WTC11 (cell line): ENCODE results near the gene RAB34. TPM values are rescaled to one million over a fixed set of nuclear protein-coding genes. Genes with fewer than 3 reads are reported as not detected.

ENCODE experiments used
- ATAC-seq: fragments of 200-7000 bp; cut with Tn5 transposase; 2 replicates; pipeline ENCODE4 v1.10.0; 2021; ENCODE audit warnings: mild to moderate bottlenecking, moderate library complexity
- CTCF ChIA-PET: fragments of 300-600 bp; sonication (Branson Sonifier 250); formaldehyde crosslinking; loops from one replicate; lab custom pipeline; 2021; ENCODE audit warnings: antibody characterized with exemption; lab: Charles Lee
- POLR2A ChIA-PET: fragments of 350-600 bp; sonication (Branson Sonifier 250); formaldehyde crosslinking; loops from one replicate; lab custom pipeline; 2021; ENCODE audit warnings: antibody characterized with exemption; lab: Charles Lee
- DNase-seq: peaks from one replicate; pipeline ENCODE4 v3.0.0; 2021; ENCODE audit warnings: low spot score
- H3K27ac Mint-ChIP-seq: 2 replicates; pipeline ENCODE4 v1.8.0; 2021; ENCODE audit warnings: mixed read lengths
- H3K27me3 Mint-ChIP-seq: 2 replicates; pipeline ENCODE4 v1.8.0; 2021; ENCODE audit warnings: low read depth, mild to moderate bottlenecking, moderate library complexity, mixed read lengths
- H3K36me3 Mint-ChIP-seq: 2 replicates; pipeline ENCODE4 v1.8.0; 2021; ENCODE audit warnings: mixed read lengths
- H3K4me1 Mint-ChIP-seq: 2 replicates; pipeline ENCODE4 v1.8.0; 2022; ENCODE audit warnings: mixed read lengths
- H3K4me3 Mint-ChIP-seq: 2 replicates; pipeline ENCODE4 v1.8.0; 2021; ENCODE audit warnings: mild to moderate bottlenecking, moderate library complexity, mixed read lengths
- H3K9me3 Mint-ChIP-seq: 2 replicates; pipeline ENCODE4 v1.8.0; 2021; ENCODE audit warnings: mixed read lengths
- CREB1 ChIP-seq: sonication (generic); formaldehyde crosslinking; IDR thresholded peaks from 2 replicates; pipeline ENCODE4 v1.8.0; 2023; ENCODE audit warnings: mild to moderate bottlenecking, missing genetic modification reagents
- EMX1 ChIP-seq: fragments of 250-450 bp; sonication (Bioruptor Pico); IDR thresholded peaks from 2 replicates; pipeline ENCODE4 v1.8.0; 2021; ENCODE audit warnings: mild to moderate bottlenecking
- FOXJ3 ChIP-seq: sonication (generic); formaldehyde crosslinking; IDR thresholded peaks from 2 replicates; pipeline ENCODE4 v1.9.0; 2021; ENCODE audit warnings: missing genetic modification reagents, mild to moderate bottlenecking, borderline replicate concordance
- GABPB1 ChIP-seq: sonication (generic); formaldehyde crosslinking; IDR thresholded peaks from 2 replicates; pipeline ENCODE4 v1.8.1; 2023; ENCODE audit warnings: mild to moderate bottlenecking, missing genetic modification reagents
- HMGA2 ChIP-seq: fragments of 250-450 bp; sonication (Bioruptor Pico); IDR thresholded peaks from 2 replicates; pipeline ENCODE4 v1.4.0; 2021; ENCODE audit warnings: mild to moderate bottlenecking, moderate library complexity
- NR1H2 ChIP-seq: sonication (generic); formaldehyde crosslinking; IDR thresholded peaks from 2 replicates; pipeline ENCODE4 v1.9.0; 2021; ENCODE audit warnings: mild to moderate bottlenecking, moderate library complexity, missing genetic modification reagents
- NR3C1 ChIP-seq: sonication (generic); formaldehyde crosslinking; conservative IDR thresholded peaks from 2 replicates; pipeline ENCODE4 v1.8.1; 2023; ENCODE audit warnings: low read depth, mild to moderate bottlenecking, missing genetic modification reagents
- OVOL2 ChIP-seq: fragments of 250-450 bp; sonication (Bioruptor Pico); IDR thresholded peaks from 2 replicates; pipeline ENCODE4 v1.9.0; 2021; ENCODE audit warnings: mild to moderate bottlenecking, borderline replicate concordance
- ZNF232 ChIP-seq: sonication (generic); formaldehyde crosslinking; IDR thresholded peaks from 2 replicates; pipeline ENCODE4 v1.8.0; 2022; ENCODE audit warnings: mild to moderate bottlenecking, missing genetic modification reagents
- ZNF263 ChIP-seq: sonication (generic); formaldehyde crosslinking; IDR thresholded peaks from 2 replicates; pipeline ENCODE4 v1.8.1; 2022; ENCODE audit warnings: low read depth, mild to moderate bottlenecking, moderate library complexity, missing genetic modification reagents
- ZNF671 ChIP-seq: fragments of 250-450 bp; sonication (Bioruptor Pico); IDR thresholded peaks from 2 replicates; pipeline ENCODE4 v1.8.0; 2021; ENCODE audit warnings: mild to moderate bottlenecking
- total RNA-seq: library from RNA; stranded (reverse); gene quantifications from 3 replicates; pipeline ENCODE4 v1.2.3, GENCODE V29; 2021
- TF ChIP-seq, protein P1 (sequence below): sonication (generic); formaldehyde crosslinking; IDR thresholded peaks from 2 replicates; pipeline ENCODE4 v1.8.1; 2022; ENCODE audit warnings: low read depth, mild to moderate bottlenecking, moderate library complexity, missing genetic modification reagents, borderline replicate concordance
- TF ChIP-seq, protein P2 (sequence below): sonication (generic); formaldehyde crosslinking; conservative IDR thresholded peaks from 2 replicates; pipeline ENCODE4 v1.8.1; 2023; ENCODE audit warnings: mild to moderate bottlenecking, low read depth, missing genetic modification reagents, moderate library complexity
- TF ChIP-seq, protein P3 (sequence below): sonication (generic); formaldehyde crosslinking; IDR thresholded peaks from 2 replicates; pipeline ENCODE4 v1.8.1; 2023; ENCODE audit warnings: mild to moderate bottlenecking, missing genetic modification reagents, borderline replicate concordance
- TF ChIP-seq, protein P4 (sequence below): sonication (generic); formaldehyde crosslinking; IDR thresholded peaks from 2 replicates; pipeline ENCODE4 v1.8.0; 2022; ENCODE audit warnings: mild to moderate bottlenecking, missing genetic modification reagents

Gene RAB34
- total RNA-seq, 1 experiment from 2014 or later, result 181 TPM

GRCh38 chr17:28749516-28750177 is 32.0 kb upstream of the RAB34 start:
- H3K36me3 Mint-ChIP-seq, result peaks cover 53% of the 10 kb centered on the region
- ATAC-seq (peak; percentile 0; the same call in 1 of the 2 replicates), DNase-seq (no peak)
- TF ChIP-seq FOXJ3 (no peak), ZNF671 (CRISPR knock-in tag) (0 out of 2 replicates have a peak, but pooled peaks have one; percentile 47)
- POLR2A ChIA-PET, result interaction anchor here (0.6 to 13.5 kb wide), 4 partner anchors 12 to 300 kb away, joined by 3 to 310 read pairs (median 4); partner anchors contain the start of genes BLTP2, NEK8 and TLCD1
- no peak overlapping the region for H3K4me3 Mint-ChIP-seq
- H3K9me3 Mint-ChIP-seq, result no peaks in the 10 kb centered on the region
- CTCF ChIA-PET, result interaction anchor here (0.6 to 13.9 kb wide), 32 partner anchors 7 to 341 kb away, joined by 3 to 541 read pairs (median 4); partner anchors contain the start of genes FAM222B, NEK8, PIGS and PROCA1
- H3K4me1 Mint-ChIP-seq, result peaks cover 47% of the 10 kb centered on the region
- no peaks in the 10 kb centered on the region for H3K27me3 Mint-ChIP-seq
- H3K27ac Mint-ChIP-seq, result no peak overlapping the region; the same call in 1 of the 2 replicates

DNA sequence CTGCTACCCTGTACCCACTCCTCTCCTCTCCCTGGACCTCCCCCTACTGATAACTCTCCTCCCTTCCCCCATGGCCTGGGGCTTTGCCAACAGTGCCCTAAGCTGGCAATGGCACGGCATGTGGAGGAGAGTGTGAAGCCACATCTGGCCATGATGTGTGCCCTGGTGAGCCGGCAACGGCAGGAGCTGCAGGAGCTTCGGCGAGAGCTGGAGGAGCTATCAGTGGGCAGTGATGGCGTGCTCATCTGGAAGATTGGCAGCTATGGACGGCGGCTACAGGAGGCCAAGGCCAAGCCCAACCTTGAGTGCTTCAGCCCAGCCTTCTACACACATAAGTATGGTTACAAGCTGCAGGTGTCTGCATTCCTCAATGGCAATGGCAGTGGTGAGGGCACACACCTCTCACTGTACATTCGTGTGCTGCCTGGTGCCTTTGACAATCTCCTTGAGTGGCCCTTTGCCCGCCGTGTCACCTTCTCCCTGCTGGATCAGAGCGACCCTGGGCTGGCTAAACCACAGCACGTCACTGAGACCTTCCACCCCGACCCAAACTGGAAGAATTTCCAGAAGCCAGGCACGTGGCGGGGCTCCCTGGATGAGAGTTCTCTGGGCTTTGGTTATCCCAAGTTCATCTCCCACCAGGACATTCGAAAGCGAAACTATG is 31.3 kb upstream of the RAB34 start:
- Mint-ChIP-seq H3K36me3 (peaks cover 53% of the 10 kb centered on the region), H3K27ac (peak overlapping the region; percentile 64), H3K4me3 (no peak overlapping the region)
- CTCF ChIA-PET, result interaction anchor here (0.8 to 13.9 kb wide), 6 partner anchors 14 to 150 kb away, joined by 5 to 541 read pairs (median 16); partner anchors contain the start of genes NEK8, RPL23A and TLCD1
- no peak for DNase-seq
- TF ChIP-seq, protein P1, sequence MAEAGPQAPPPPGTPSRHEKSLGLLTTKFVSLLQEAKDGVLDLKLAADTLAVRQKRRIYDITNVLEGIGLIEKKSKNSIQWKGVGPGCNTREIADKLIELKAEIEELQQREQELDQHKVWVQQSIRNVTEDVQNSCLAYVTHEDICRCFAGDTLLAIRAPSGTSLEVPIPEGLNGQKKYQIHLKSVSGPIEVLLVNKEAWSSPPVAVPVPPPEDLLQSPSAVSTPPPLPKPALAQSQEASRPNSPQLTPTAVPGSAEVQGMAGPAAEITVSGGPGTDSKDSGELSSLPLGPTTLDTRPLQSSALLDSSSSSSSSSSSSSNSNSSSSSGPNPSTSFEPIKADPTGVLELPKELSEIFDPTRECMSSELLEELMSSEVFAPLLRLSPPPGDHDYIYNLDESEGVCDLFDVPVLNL (CRISPR knock-in tag), result no peak
- TF ChIP-seq ZNF232 (CRISPR knock-in tag), result no peak
- TF ChIP-seq FOXJ3, result no peak
- TF ChIP-seq NR3C1, result no peak
- TF ChIP-seq, protein P2, sequence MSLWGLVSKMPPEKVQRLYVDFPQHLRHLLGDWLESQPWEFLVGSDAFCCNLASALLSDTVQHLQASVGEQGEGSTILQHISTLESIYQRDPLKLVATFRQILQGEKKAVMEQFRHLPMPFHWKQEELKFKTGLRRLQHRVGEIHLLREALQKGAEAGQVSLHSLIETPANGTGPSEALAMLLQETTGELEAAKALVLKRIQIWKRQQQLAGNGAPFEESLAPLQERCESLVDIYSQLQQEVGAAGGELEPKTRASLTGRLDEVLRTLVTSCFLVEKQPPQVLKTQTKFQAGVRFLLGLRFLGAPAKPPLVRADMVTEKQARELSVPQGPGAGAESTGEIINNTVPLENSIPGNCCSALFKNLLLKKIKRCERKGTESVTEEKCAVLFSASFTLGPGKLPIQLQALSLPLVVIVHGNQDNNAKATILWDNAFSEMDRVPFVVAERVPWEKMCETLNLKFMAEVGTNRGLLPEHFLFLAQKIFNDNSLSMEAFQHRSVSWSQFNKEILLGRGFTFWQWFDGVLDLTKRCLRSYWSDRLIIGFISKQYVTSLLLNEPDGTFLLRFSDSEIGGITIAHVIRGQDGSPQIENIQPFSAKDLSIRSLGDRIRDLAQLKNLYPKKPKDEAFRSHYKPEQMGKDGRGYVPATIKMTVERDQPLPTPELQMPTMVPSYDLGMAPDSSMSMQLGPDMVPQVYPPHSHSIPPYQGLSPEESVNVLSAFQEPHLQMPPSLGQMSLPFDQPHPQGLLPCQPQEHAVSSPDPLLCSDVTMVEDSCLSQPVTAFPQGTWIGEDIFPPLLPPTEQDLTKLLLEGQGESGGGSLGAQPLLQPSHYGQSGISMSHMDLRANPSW, result no peak
- TF ChIP-seq ZNF263 (CRISPR knock-in tag), result no peak
- no peak for TF ChIP-seq EMX1 (CRISPR knock-in tag)
- TF ChIP-seq, protein P3, sequence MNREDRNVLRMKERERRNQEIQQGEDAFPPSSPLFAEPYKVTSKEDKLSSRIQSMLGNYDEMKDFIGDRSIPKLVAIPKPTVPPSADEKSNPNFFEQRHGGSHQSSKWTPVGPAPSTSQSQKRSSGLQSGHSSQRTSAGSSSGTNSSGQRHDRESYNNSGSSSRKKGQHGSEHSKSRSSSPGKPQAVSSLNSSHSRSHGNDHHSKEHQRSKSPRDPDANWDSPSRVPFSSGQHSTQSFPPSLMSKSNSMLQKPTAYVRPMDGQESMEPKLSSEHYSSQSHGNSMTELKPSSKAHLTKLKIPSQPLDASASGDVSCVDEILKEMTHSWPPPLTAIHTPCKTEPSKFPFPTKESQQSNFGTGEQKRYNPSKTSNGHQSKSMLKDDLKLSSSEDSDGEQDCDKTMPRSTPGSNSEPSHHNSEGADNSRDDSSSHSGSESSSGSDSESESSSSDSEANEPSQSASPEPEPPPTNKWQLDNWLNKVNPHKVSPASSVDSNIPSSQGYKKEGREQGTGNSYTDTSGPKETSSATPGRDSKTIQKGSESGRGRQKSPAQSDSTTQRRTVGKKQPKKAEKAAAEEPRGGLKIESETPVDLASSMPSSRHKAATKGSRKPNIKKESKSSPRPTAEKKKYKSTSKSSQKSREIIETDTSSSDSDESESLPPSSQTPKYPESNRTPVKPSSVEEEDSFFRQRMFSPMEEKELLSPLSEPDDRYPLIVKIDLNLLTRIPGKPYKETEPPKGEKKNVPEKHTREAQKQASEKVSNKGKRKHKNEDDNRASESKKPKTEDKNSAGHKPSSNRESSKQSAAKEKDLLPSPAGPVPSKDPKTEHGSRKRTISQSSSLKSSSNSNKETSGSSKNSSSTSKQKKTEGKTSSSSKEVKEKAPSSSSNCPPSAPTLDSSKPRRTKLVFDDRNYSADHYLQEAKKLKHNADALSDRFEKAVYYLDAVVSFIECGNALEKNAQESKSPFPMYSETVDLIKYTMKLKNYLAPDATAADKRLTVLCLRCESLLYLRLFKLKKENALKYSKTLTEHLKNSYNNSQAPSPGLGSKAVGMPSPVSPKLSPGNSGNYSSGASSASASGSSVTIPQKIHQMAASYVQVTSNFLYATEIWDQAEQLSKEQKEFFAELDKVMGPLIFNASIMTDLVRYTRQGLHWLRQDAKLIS (CRISPR knock-in tag), result no peak
- TF ChIP-seq HMGA2 (CRISPR knock-in tag), result no peak
- no peak for TF ChIP-seq CREB1 (CRISPR knock-in tag)
- TF ChIP-seq NR1H2 (CRISPR knock-in tag), result no peak
- TF ChIP-seq, protein P4, sequence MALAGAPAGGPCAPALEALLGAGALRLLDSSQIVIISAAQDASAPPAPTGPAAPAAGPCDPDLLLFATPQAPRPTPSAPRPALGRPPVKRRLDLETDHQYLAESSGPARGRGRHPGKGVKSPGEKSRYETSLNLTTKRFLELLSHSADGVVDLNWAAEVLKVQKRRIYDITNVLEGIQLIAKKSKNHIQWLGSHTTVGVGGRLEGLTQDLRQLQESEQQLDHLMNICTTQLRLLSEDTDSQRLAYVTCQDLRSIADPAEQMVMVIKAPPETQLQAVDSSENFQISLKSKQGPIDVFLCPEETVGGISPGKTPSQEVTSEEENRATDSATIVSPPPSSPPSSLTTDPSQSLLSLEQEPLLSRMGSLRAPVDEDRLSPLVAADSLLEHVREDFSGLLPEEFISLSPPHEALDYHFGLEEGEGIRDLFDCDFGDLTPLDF (CRISPR knock-in tag), result no peak
- no peak for TF ChIP-seq GABPB1 (CRISPR knock-in tag)
- no peak for TF ChIP-seq OVOL2
- TF ChIP-seq, all 79 proteins: peak for 0
- Mint-ChIP-seq H3K9me3 (no peaks in the 10 kb centered on the region), H3K4me1 (peaks cover 47% of the 10 kb centered on the region), H3K27me3 (no peaks in the 10 kb centered on the region)
- POLR2A ChIA-PET, result interaction anchor here (0.6 to 13.5 kb wide), 3 partner anchors 12 to 301 kb away, joined by 3 to 310 read pairs (median 4); partner anchors contain the start of genes NEK8 and TLCD1
- ATAC-seq, result no peak
